Measurements from ENCODE around the gene ADAM15. TPM values are rescaled to one million over a fixed set of nuclear protein-coding genes. Genes with fewer than 3 reads are reported as not detected.

The ADAM15 gene
- total RNA-seq, 1 donor from 2014 or later: 33.3 TPM

DNA sequence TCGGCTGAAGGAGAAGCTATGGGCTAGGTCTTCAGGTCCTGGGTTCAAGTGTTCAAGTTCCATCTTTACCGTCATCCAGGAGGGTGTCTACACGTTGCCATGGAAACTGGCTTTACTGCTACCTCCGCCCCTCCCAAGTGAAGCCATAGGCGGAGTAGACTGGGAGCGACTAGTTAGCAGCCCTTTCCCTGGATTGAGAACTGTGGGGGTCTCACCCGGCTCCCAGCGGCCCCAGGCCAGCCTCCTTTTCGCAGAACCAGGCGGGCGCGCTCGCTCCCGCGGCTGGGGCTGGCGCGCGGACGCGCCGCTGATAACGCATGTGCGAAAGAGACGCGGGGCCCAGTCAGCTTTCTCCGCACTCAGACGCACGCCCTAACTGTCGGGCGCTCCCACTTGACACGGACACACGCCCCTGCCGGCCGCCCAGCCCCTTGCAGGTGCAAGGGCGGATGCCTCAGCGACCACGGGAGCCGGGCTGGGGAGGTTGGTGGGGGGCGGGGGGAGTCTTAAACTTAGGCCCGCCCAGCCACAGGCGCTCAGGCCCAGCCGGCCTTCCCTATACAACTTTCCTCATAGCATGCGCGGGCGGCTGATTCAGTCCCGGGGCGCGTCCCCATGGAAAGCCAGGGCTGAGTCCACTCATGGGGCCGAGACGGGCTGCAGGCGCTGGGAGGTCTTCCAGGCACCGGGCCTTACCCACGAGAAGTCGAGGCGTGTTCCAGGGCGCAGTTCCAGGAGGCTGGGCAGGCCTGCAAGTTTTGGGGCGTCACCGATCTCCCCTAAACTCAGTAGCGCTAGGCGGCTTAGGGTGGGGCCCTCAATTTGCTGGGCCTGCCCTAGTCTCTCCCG, 19.8 kb downstream of the ADAM15 start:
- no peak for DNase-seq (ENCODE audit: low read depth)

DNA sequence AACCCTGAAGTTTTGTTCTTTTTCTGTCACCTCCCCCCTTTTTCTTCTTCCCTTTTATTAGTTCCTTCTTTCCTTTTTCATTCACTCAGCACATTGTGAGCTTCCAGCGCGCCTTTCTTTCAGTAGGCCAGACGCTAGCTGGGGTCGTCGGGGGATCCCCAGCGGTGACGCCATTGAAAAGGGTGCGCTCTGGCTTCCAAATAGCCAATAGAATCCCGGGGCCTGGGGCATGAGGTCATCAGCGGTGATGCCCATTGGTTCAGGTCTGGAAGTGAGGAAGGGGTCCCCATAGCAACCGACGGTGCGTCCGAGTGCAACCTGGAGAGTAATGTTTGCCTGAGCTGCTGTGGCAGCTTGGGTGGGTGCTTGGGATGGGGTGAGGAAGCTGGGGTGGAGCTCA, 20.6 kb downstream of the ADAM15 start:
- no peak for DNase-seq (ENCODE audit: low read depth)

- DNase-seq (ENCODE audit: low read depth): no peak
Measured at GRCh38 chr1:155072531-155073289, 21.6 kb downstream of the ADAM15 start.

DNA sequence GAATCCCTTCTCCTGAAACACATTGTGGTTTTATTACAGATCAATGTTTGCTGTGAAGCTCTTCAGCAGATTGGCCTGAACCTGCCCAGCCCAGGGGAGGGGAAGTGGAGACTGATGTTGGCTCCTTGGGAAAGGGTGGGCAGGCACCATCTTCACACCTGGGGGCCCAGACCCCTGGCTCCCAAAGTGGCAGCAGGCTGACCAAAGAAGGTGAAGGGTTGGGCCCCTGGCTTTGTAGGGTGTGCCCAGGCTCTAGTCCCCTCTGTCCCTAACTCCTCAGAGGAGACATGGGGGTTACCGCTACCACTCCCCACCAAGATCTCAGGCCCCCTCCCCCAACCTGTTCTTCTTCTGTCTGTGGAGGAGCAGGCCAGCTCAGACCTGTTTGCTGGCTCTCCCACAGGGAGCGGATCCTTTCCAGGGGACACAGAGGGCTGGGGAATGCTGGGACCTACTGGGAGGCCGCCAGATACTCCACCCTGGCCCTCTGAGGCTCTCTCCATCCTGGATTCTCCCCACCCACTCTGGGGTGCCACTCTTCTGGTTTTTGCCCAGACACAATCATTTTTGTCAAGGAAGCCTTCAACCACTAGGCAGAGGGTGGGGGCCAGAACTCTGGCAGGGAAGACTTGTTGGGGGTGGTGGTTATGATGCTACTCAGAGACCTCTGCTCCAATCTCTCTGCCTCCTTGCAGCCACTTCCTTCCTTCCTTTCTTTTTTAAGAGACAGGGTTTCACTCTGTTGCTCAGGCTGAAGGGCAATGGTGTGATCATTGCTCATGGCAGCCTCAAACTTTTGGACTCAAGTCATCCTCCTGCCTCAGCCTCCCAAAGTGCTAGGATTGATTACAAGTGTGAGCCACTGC, 22.5 kb downstream of the ADAM15 start:
- no peak for DNase-seq (ENCODE audit: low read depth)

DNA sequence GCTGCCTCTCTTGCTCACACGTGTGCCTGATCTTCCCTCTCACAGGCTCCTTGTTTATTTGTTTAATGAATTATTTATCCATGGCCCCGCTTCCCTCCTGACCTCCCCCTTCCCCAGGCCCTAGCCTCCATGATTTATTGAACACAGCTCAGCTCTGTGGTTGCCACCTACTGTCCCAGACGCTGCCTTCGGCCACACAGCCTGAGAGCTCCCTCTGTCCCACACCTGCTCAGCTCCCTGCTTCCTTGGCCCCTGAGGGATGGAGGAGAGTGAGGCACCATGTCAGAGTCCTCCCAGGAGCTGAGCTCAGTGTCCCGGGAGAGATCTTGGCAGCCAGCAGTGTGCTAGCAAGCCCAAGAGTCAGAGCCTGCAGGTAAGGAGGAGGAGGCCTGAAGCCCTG, 24.4 kb downstream of the ADAM15 start:
- DNase-seq (ENCODE audit: low read depth): no peak

DNA sequence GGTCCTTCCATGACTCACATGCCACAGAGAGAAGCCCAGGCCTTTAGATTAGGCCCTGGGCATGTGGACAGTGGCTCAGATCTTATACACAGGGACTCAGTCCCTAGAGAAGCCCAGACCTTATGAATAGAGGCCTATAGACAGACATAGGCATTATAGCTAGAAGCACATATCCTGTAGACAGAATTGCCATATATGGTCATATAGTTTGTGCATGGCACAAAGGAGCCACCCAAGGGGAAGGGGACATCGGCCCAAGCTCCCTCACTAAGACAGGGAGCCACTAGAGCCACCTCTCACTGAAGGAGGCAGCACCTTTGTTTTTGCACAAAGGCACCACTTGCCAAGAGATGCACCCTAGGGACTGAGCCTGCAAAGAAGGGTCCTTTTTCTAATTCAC, 25.3 kb downstream of the ADAM15 start:
- no peak for DNase-seq (ENCODE audit: low read depth)

DNA sequence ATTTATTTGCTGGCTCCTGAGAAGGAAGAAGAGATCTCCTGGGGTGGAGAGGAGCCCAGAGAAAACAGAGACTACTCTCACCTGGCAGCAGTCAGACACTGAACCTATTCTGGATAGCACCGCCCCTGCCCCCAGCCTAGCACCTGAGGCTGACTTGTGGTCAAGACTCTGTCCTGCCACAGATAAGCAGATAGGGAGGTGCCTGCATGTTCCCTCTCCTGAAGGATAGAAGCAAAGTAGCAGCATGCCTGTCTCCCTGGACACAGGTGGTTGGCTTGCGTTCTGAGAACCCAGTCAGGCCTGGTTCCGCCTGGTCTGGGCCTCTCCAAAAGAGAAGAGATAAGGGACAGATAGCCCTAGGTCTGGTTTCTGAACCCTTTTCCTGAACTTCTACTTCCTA, 26.2 kb downstream of the ADAM15 start:
- no peak for DNase-seq (ENCODE audit: low read depth)

DNA sequence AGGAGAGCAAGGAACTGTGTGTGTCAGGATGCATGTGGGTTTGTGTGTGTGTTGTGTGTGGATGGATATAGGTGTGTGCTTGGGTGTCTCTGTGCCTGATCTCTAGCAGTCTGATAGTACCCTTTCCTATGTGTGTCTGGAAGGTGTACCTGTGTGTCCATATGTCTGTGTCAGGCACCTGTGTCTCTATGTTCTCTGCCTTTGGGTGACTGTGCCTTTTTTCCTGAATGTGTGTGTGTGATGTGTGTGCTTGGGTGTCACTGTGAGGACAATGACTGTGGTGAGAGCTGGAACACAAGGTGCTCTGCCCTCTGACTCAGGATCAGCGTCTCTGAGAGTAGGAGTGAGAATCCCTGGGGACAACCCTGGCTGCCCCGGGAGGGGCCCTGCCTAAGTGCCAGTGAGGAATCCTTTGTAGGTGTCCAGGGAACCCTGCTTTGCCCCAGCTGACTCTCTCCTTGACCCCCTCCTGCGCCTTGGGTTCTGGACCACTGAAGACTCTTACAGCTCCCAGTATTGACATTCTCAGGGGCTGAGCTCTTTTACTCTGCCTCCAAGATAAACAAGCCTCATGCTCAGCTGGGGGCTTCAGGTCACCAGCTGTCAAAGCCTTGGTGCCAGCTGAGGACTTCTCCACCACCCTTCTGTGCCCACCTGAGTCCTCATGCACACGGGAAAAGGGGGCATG, 26.8 kb downstream of the ADAM15 start:
- DNase-seq (ENCODE audit: low read depth): no peak

GRCh38 chr1:155078469-155079209, 27.5 kb downstream of the ADAM15 start, which contains the start of gene EFNA3:
EFNA3 (plus strand) TSS chr1:155078837; CDS start chr1:155078942, 105 bp downstream.
- DNase-seq (ENCODE audit: low read depth): peak; percentile 35

GRCh38 chr1:155079210-155079486, 28.0 kb downstream of the ADAM15 start:
- no peak for DNase-seq (ENCODE audit: low read depth)

GRCh38 chr1:155079487-155080311, 28.6 kb downstream of the ADAM15 start:
- no peak for DNase-seq (ENCODE audit: low read depth)

DNA sequence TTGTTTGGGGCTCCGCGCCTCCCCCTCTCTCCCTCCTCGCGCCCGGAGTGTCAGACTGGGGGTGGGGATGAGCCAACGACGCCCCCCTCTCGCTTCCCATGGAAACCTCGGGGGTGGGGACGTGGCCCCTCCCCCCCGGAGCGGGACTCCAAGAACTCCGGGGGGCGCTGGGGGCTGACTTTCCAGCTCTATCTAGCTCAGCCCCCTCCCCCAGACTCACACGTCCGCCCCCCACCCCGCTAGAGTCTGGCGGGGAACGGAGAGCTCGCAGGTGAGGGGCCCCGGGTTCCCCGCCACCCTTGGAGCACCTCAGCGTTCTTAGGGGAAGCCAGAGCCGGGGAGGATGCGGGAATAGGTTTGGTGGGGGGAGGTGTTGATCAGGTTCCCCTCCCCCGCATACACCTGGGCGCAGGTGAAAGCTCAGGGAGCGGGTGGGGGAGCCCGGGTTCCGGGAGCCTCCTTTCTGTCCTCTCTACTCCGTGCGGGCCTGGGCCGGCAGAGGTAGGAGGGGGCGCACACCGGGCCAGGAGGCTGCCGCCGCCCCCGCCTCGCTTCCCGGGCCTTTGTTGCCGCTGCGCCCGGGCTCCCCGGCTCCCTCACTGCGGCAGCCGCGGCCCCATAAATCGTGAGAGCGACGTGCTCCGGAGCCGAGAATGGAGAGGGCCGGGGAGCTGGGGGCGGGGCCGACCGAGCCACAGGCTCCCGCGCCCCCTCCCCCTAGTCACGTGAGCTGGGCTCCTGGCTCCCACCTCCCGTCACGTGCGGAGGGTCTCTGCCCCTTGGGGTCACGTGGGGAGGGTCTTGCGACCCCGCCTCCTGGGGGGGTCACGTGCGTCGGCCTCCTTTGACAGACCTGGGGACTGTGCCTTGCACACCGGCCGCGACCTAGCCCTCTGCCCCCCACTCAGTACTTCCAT, 29.5 kb downstream of the ADAM15 start:
- peak; percentile 22 for DNase-seq (ENCODE audit: low read depth)

DNA sequence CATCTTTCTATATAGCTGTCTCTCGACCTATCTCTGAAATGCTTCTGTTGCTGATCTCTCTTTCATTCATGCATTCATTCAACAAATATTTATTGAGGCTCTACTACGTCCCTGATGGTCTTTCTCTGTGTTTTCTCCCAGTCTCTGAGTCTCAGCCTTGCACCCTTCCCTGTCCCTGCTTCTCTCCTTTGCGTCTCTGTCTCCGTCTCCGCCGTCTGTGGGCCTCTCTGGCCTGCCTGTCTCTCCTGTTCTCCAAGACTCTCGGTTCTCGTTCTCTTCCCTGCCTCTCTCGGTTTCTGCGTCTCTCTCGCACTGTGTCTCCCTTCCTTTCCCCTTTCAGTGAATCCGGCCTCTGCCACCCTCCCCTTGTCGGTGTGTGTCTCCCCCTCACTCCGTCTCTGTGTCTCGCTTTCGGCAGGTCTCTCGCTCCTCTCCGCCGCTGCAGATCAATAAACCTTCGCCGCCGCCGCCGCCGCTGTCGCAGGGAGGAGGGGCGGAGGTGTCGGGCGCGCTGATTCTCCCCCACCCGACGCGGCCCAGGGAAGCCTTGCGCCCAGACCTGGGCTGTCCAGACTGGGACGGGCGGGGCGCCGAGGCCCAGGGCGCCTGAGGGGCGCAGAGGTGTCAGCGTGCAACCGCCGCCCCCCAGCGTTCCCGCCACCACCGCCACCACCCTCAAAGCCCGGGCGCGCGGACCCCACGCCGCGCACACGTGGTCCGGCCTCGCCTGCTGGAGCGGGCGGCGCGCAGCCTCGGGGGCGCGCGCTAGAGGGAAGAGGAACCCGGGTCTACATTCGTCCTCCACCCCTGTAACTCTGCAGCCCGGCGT, 30.6 kb downstream of the ADAM15 start:
- DNase-seq (ENCODE audit: low read depth): no peak

GRCh38 chr1:155082301-155083051, 31.4 kb downstream of the ADAM15 start:
- no peak for DNase-seq (ENCODE audit: low read depth)

DNA sequence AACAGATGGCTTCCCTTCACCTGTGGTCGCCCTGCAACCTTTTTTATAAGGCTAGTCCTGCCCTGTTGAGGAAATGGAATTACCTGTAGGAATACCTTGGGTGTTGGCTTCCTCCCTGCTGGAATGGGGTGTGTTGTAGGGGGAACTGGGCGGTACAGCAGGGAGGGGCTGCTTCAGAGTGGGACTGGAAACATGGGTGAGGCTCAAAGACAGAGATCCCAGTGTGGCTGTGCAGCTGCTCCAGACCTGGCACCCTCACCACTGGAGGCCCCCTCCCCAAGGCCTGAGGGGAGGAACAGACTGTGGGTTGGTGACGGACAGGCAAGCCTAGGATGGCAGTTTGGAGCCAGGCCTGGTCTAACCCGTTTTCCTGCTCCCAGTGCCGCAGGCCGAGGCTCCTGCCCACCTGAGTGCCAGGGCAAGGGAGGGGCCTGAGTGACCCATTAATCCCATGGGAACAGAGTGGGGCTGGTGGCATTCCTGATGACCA, 32.0 kb downstream of the ADAM15 start:
- no peak for DNase-seq (ENCODE audit: low read depth)

DNA sequence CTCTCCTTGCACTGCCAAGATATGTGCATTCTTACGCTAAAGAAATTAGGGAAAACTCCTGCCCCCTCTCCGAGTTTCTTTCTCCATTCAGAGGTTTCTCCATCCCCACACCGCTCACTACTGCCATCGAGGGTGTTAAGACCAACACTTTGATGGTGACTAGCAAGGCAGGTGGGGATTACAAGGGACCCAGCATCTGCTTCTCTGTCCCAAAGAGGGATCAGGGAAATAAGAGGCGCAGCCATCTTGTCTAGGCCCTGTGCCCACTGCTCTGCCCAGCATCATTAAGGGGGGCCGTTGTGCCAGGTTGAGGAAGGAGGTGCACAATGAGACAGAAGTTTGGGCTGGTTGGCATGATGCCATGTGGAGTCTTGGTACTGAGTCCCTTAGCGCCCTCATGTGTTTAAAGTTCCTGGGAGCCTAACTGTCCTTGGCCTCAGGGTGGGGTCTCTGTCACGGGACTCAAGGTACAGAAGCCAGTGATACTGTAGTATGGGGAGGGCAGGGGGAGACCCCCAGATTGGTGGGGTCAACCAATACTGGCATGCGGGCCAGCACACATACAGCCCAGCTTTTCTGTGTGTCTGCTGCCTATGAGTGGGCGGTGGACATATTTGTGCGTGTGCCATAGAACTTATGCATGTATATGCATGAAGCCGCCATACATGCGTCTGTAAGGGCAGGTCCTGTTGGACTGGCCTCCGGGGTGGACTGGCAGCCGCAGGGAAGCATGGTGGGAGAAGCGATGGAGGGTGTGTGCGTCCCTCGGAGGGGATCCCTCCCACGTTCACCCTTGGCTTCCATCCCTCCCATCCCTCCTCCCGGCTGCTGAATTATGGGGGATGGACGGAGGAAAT, 33.0 kb downstream of the ADAM15 start:
- DNase-seq (ENCODE audit: low read depth): peak; percentile 38
